H9 (cell line): Measurements from ENCODE around the gene PDLIM7. TPM values are rescaled to one million over a fixed set of nuclear protein-coding genes. Genes with fewer than 3 reads are reported as not detected.

Experiments
- DNase-seq: peaks from one replicate; pipeline ENCODE4 v3.0.0-alpha.2; 2017
- H2AFZ ChIP-seq: one replicate; pipeline ENCODE4 v1.6.1; 2013; ENCODE audit warnings: mild to moderate bottlenecking, low read length, control low read depth, moderate library complexity
- H2AK5ac ChIP-seq: 2 replicates; pipeline ENCODE4 v1.6.1; 2013; ENCODE audit warnings: low read length, control low read depth, mixed read lengths; ENCODE audit not compliant: insufficient read length
- H2BK120ac ChIP-seq: one replicate; pipeline ENCODE4 v1.6.1; 2013; ENCODE audit warnings: low read depth, mild to moderate bottlenecking, low read length, control low read depth, inconsistent platforms; ENCODE audit not compliant: poor library complexity, severe bottlenecking
- H2BK12ac ChIP-seq: 2 replicates; pipeline ENCODE4 v1.6.1; 2013; ENCODE audit warnings: low read length, control low read depth, mixed read lengths, low read depth; ENCODE audit not compliant: insufficient read length
- H2BK15ac ChIP-seq: 2 replicates; pipeline ENCODE4 v1.6.1; 2013; ENCODE audit warnings: low read depth, low read length, control low read depth
- H2BK20ac ChIP-seq: one replicate; pipeline ENCODE4 v1.6.1; 2013; ENCODE audit warnings: low read depth, mild to moderate bottlenecking, low read length, control low read depth, inconsistent platforms; ENCODE audit not compliant: poor library complexity, severe bottlenecking
- H2BK5ac ChIP-seq: 2 replicates; pipeline ENCODE4 v1.6.1; 2013; ENCODE audit warnings: low read length, control low read depth, mixed read lengths; ENCODE audit not compliant: insufficient read length
- H3K14ac ChIP-seq: 2 replicates; pipeline ENCODE4 v1.6.1; 2013; ENCODE audit warnings: low read length, control low read depth; ENCODE audit not compliant: insufficient read depth
- H3K18ac ChIP-seq: 2 replicates; pipeline ENCODE4 v1.6.1; 2013; ENCODE audit warnings: low read depth, mild to moderate bottlenecking, mixed read lengths, low read length, control low read depth; ENCODE audit not compliant: insufficient read length
- H3K23ac ChIP-seq: 2 replicates; pipeline ENCODE4 v1.6.1; 2013; ENCODE audit warnings: low read length, control low read depth, mixed read lengths, low read depth; ENCODE audit not compliant: insufficient read length
- H3K23me2 ChIP-seq: 2 replicates; pipeline ENCODE4 v1.6.1; 2013; ENCODE audit warnings: low read depth, mild to moderate bottlenecking, mixed read lengths, low read length, control low read depth; ENCODE audit not compliant: insufficient read length, poor library complexity, severe bottlenecking
- H3K27ac ChIP-seq: 2 replicates; pipeline ENCODE4 v1.5.1; 2013; ENCODE audit warnings: low read length, control low read depth, mixed read lengths, low read depth; ENCODE audit not compliant: insufficient read length
- H3K27me3 ChIP-seq: 2 replicates; pipeline ENCODE4 v1.6.1; 2013; ENCODE audit warnings: low read length, control low read depth, inconsistent platforms; ENCODE audit not compliant: insufficient read depth
- H3K4ac ChIP-seq: 2 replicates; pipeline ENCODE4 v1.6.1; 2013; ENCODE audit warnings: low read depth, mild to moderate bottlenecking, control low read depth, inconsistent platforms, low read length, moderate library complexity
- H3K4me1 ChIP-seq: 2 replicates; pipeline ENCODE4 v1.6.1; 2013; ENCODE audit warnings: low read length, control low read depth, inconsistent platforms; ENCODE audit not compliant: insufficient read depth
- H3K4me2 ChIP-seq: 2 replicates; pipeline ENCODE4 v1.6.1; 2013; ENCODE audit warnings: low read length, control low read depth, mixed read lengths; ENCODE audit not compliant: insufficient read length, insufficient read depth
- H3K56ac ChIP-seq: 2 replicates; pipeline ENCODE4 v1.6.1; 2013; ENCODE audit warnings: low read depth, mild to moderate bottlenecking, mixed read lengths, low read length, control low read depth; ENCODE audit not compliant: insufficient read length
- H3K79me1 ChIP-seq: 2 replicates; pipeline ENCODE4 v1.6.1; 2013; ENCODE audit warnings: low read depth, mild to moderate bottlenecking, moderate library complexity, low read length, control low read depth, inconsistent platforms; ENCODE audit not compliant: insufficient read depth, poor library complexity, severe bottlenecking
- H3K79me2 ChIP-seq: 2 replicates; pipeline ENCODE4 v1.6.1; 2013; ENCODE audit warnings: low read length, control low read depth, inconsistent platforms; ENCODE audit not compliant: insufficient read depth
- H3K9ac ChIP-seq: 2 replicates; pipeline ENCODE4 v1.6.1; 2013; ENCODE audit warnings: low read length, control low read depth, mixed read lengths; ENCODE audit not compliant: insufficient read length; ENCODE audit errors: extremely low read depth
- H3K9me3 ChIP-seq: one replicate; pipeline ENCODE4 v1.6.1; 2013; ENCODE audit warnings: low read depth, low read length, inconsistent platforms; ENCODE audit not compliant: control insufficient read depth
- H3T11ph ChIP-seq: one replicate; pipeline ENCODE4 v1.6.1; 2013; ENCODE audit warnings: mild to moderate bottlenecking, low read length, control low read depth, inconsistent platforms
- H4K20me1 ChIP-seq: one replicate; pipeline ENCODE4 v1.6.1; 2013; ENCODE audit not compliant: control insufficient read depth, insufficient read length, insufficient read depth
- H4K5ac ChIP-seq: 2 replicates; pipeline ENCODE4 v1.6.1; 2013; ENCODE audit warnings: low read depth, mild to moderate bottlenecking, mixed read lengths, low read length, control low read depth; ENCODE audit not compliant: insufficient read length
- H4K8ac ChIP-seq: replicated peaks from 2 replicates; pipeline ENCODE4 v1.6.1; 2013; ENCODE audit warnings: low read length, control low read depth, mixed read lengths, low read depth; ENCODE audit not compliant: insufficient read length
- H4K91ac ChIP-seq: 2 replicates; pipeline ENCODE4 v1.6.1; 2013; ENCODE audit warnings: low read depth, mild to moderate bottlenecking, moderate library complexity, mixed read lengths, low read length, control low read depth; ENCODE audit not compliant: insufficient read length
- H3K27ac Mint-ChIP-seq, 3 experiments: 2 replicates in 2 of 3; 3 replicates in 1 of 3; pipeline ENCODE4 v1.8.0; 2020 to 2021; ENCODE audit warnings: mixed read lengths in 3 of 3, mild to moderate bottlenecking in 1 of 3, moderate library complexity in 1 of 3
- H3K27me3 Mint-ChIP-seq: 2 replicates; pipeline ENCODE4 v1.8.0; 2021; ENCODE audit warnings: low read depth, mild to moderate bottlenecking, moderate library complexity, mixed read lengths
- H3K36me3 Mint-ChIP-seq, 3 experiments: 2 replicates in 2 of 3; 3 replicates in 1 of 3; pipeline ENCODE4 v1.8.0; 2020 to 2021; ENCODE audit warnings: low read depth in 3 of 3, mixed read lengths in 3 of 3; ENCODE audit not compliant: insufficient read depth in 1 of 3
- H3K4me1 Mint-ChIP-seq, 2 experiments: 2 replicates each; pipeline ENCODE4 v1.8.0; 2020; ENCODE audit warnings: mixed read lengths in 2 of 2
- H3K4me3 Mint-ChIP-seq, 2 experiments: 2 replicates in 1 of 2; 3 replicates in 1 of 2; pipeline ENCODE4 v1.8.0; 2020 to 2021; ENCODE audit warnings: mild to moderate bottlenecking in 2 of 2, mixed read lengths in 2 of 2, moderate library complexity in 1 of 2
- H3K9me3 Mint-ChIP-seq, 2 experiments: 2 replicates in 1 of 2; 3 replicates in 1 of 2; pipeline ENCODE4 v1.8.0; 2020; ENCODE audit warnings: mild to moderate bottlenecking in 2 of 2, mixed read lengths in 2 of 2, moderate library complexity in 1 of 2
- CTCF ChIP-seq: fragments of 200-600 bp; sonication (generic); conservative IDR thresholded peaks from 3 replicates; pipeline ENCODE4 v1.8.0; 2021; ENCODE audit warnings: antibody characterized with exemption, mild to moderate bottlenecking
- WGBS: extraction: QIAGEN DNeasy Blood & Tissue Kit; methylation state at CpG from one replicate; pipeline ENCODE4 v1.1.7; 2013; ENCODE audit warnings: missing lambda C conversion rate, low lambda C conversion rate, mixed read lengths; ENCODE audit not compliant: insufficient read length; ENCODE audit errors: extremely low coverage; 5-methylcytosine and 5-hydroxymethylcytosine counted together
- total RNA-seq: library from RNA; stranded (reverse); gene quantifications from 2 replicates; pipeline ENCODE4 v1.2.1, GENCODE V29; 2021

Gene PDLIM7
- total RNA-seq, 1 experiment from 2014 or later = 137 TPM

GRCh38 chr5:177539411-177539810 lies 42.0 kb upstream of the PDLIM7 start:
- TF ChIP-seq CTCF = no peak
- no peak for DNase-seq
- H3K9ac ChIP-seq = no peak overlapping the region

More at GRCh38 chr5:177539411-177539810, 42.0 kb upstream of the PDLIM7 start:
- peaks cover 22 to 52% (median 46%) of the 10 kb centered on the region in 3 experiments; a peak in 6 of 7 replicates for H3K36me3 Mint-ChIP-seq
- Histone ChIP-seq H4K5ac (no peak overlapping the region), H2BK12ac (no peak overlapping the region), H3K14ac (no peak overlapping the region), H3K4me2 (no peak overlapping the region), H3K79me2 (peaks cover 4% of the 10 kb centered on the region; the same call in 1 of the 2 replicates), H3K9me3 (no peaks in the 10 kb centered on the region), H2BK120ac (no peak overlapping the region), H3K27me3 (no peaks in the 10 kb centered on the region), H3K23ac (no peak overlapping the region), H2BK5ac (no peak overlapping the region), H3K4ac (no peak overlapping the region), H4K20me1 (no peaks in the 10 kb centered on the region), H3K23me2 (no peaks in the 10 kb centered on the region), H2BK15ac (no peak overlapping the region), H3K79me1 (peaks cover 6% of the 10 kb centered on the region), H2AK5ac (no peak overlapping the region), H2AFZ (no peak overlapping the region), H4K91ac (no peak overlapping the region), H4K8ac (no peak overlapping the region), H3K56ac (no peak overlapping the region), H3K27ac (no peak overlapping the region), H2BK20ac (no peak overlapping the region), H3T11ph (no peak overlapping the region), H3K18ac (no peak overlapping the region), H3K4me1 (no peaks in the 10 kb centered on the region)
- H3K4me3 Mint-ChIP-seq = no peak overlapping the region
- H3K27me3 Mint-ChIP-seq = no peaks in the 10 kb centered on the region
- H3K4me1 Mint-ChIP-seq = no peaks in the 10 kb centered on the region
- H3K27ac Mint-ChIP-seq = peak overlapping the region in 2 of 3 experiments; percentile 10 to 20; a peak in 1 of 7 replicates
- WGBS = no CpG with 5 or more reads among the region's 2 CpGs
- H3K9me3 Mint-ChIP-seq = no peaks in the 10 kb centered on the region
